AG04450 (cell line): ENCODE results near the gene AHSP. TPM values are rescaled to one million over a fixed set of nuclear protein-coding genes. Genes with fewer than 3 reads are reported as not detected.

ENCODE experiments used
- CTCF ChIA-PET: fragments of 300-600, 350-600 bp; formaldehyde crosslinking; extraction: SDS; loops from one replicate; lab custom pipeline; 2022; ENCODE audit warnings: antibody characterized with exemption, inconsistent platforms; lab: Charles Lee
- POLR2A ChIA-PET: fragments of 350-600 bp; formaldehyde crosslinking; extraction: SDS; loops from one replicate; lab custom pipeline; 2021; ENCODE audit warnings: antibody characterized with exemption, inconsistent platforms; lab: Yijun Ruan, JAX
- DNase-seq: peaks from one replicate; pipeline ENCODE4 v3.0.0-alpha.2; 2011; ENCODE audit warnings: low read depth, low spot score
- H3K27ac ChIP-seq: one replicate; pipeline ENCODE4 v1.5.1; 2012; ENCODE audit warnings: low read depth, low read length, control low read depth
- H3K27me3 ChIP-seq: one replicate; pipeline ENCODE4 v1.6.0; 2012; ENCODE audit warnings: low read length; ENCODE audit not compliant: control insufficient read depth, insufficient read depth
- H3K4me3 ChIP-seq: 2 replicates; pipeline ENCODE4 v1.5.1; 2011; ENCODE audit warnings: mild to moderate bottlenecking, low read depth, low read length, control low read depth
- H3K9me3 ChIP-seq: 2 replicates; pipeline ENCODE4 v1.5.1; 2012; ENCODE audit warnings: low read length; ENCODE audit not compliant: control insufficient read depth, insufficient read depth
- polyA plus RNA-seq: library from polyadenylated mRNA; depleted of rRNA; stranded (reverse); fragments of >200 nt; gene quantifications from 2 replicates; pipeline ENCODE4 v1.2.3, GENCODE V29; 2011
- TF ChIP-seq, protein P1 (sequence below): IDR thresholded peaks from 2 replicates; pipeline ENCODE4 v1.5.1; 2011; ENCODE audit warnings: low read depth, low read length, control low read depth, inconsistent platforms

The AHSP gene
- polyA plus RNA-seq, 1 experiment, result not detected

DNA sequence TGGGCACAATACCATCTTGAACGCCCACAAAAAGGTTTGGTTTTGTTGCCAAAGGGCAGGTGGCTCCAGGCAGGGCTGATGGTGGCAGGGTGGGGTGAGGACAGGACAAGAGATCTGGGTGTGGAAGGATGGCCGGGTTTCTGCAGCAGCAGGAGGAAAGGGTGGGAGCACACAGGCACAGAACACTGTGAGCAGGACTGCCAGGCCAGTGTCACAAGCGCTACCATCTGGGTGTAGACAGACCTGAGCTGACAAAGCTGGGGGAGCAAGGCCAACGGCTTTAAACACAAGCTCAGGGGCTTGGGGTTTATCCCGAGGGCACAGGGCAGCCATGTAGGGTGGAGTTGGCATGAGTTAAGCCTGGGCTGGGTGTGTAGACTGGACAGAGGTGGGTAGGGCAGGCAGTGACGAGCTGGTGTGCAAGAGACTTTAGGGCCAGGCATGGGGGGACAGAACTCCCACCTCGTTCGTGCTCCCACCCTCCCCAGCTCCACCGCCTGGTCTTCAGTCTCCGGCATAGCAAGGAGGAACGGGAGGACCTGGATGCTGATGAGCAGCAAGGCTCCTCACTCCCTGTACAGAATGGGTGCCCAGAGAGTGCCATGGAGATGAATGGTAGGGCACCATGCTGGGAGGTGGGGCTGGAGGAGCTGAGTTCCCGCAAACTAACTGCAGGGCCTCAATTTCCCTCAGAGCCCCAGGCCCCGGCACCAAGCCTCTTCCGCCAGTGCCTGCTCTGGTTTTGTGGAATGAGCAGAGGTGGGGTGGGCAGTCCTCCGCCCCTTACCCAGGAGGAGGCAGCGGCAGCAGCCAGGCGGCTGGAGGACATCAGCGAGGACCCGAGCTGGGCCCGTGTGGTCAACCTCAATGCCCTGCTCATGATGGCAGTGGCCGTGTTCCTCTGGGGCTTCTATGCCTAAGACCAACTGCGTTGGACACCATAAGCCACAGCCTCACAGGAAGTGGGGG is 37.8 kb upstream of the AHSP start:
- H3K9me3 ChIP-seq, result no peaks in the 10 kb centered on the region; the same call in 1 of the 2 replicates
- DNase-seq, result no peak
- H3K27ac ChIP-seq, result no peak overlapping the region
- POLR2A ChIA-PET, result interaction anchor here (0.6 to 0.7 kb wide), 2 partner anchors 9 to 11 kb away, joined by 3 to 6 read pairs; no protein-coding TSS in a partner anchor
- CTCF ChIA-PET, result interaction anchor here (1.3 kb wide), 1 partner anchor 30 kb away, joined by 3 read pairs; no protein-coding TSS in a partner anchor
- H3K27me3 ChIP-seq, result peaks cover 26% of the 10 kb centered on the region
- TF ChIP-seq, protein P1, sequence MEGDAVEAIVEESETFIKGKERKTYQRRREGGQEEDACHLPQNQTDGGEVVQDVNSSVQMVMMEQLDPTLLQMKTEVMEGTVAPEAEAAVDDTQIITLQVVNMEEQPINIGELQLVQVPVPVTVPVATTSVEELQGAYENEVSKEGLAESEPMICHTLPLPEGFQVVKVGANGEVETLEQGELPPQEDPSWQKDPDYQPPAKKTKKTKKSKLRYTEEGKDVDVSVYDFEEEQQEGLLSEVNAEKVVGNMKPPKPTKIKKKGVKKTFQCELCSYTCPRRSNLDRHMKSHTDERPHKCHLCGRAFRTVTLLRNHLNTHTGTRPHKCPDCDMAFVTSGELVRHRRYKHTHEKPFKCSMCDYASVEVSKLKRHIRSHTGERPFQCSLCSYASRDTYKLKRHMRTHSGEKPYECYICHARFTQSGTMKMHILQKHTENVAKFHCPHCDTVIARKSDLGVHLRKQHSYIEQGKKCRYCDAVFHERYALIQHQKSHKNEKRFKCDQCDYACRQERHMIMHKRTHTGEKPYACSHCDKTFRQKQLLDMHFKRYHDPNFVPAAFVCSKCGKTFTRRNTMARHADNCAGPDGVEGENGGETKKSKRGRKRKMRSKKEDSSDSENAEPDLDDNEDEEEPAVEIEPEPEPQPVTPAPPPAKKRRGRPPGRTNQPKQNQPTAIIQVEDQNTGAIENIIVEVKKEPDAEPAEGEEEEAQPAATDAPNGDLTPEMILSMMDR, result no peak
- H3K4me3 ChIP-seq, result no peak overlapping the region

DNA sequence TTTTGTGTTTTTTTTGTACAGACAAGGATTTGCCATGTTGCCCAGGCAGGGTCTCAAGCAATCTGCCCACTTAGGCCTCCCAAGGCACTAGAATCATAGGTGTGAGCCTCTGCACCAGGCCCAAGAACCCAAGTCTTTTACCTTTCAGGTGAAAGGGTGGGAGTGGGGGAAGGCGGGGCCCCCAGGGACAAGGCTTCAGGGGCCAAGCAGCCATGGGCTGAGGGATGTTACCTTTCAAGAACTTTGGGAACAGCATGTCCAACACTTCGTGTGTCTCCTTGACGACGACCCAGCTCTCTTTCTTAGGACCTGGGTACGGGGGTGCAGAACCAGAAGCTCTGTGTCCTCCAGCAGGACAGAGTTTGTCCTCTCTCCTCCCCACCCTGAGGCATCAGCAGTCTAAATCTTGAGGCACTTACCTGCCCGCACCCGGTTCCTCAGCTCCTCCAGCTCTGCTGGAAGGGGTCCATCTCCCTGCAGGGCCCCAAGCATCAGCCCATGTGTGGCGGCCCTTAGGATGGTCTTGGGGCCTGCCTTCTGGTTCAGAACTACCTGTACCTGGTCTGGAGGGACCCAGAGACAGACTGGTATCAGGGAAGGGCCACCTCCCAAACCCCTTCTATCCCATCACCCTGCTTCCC is 35.8 kb upstream of the AHSP start:
- no peak for DNase-seq
- ChIA-PET CTCF (interaction anchor here (0.9 to 1.7 kb wide), 2 partner anchors 31 to 376 kb away, joined by 3 read pairs; no protein-coding TSS in a partner anchor), POLR2A (interaction anchor here (0.6 to 0.7 kb wide), 2 partner anchors 543 to 548 kb away, joined by 4 to 6 read pairs; no protein-coding TSS in a partner anchor)
- H3K27me3 ChIP-seq, result peaks cover 14% of the 10 kb centered on the region
- TF ChIP-seq, protein P1, result no peak
- H3K9me3 ChIP-seq, result no peaks in the 10 kb centered on the region; the same call in 1 of the 2 replicates
- H3K4me3 ChIP-seq, result no peak overlapping the region
- H3K27ac ChIP-seq, result no peak overlapping the region

DNA sequence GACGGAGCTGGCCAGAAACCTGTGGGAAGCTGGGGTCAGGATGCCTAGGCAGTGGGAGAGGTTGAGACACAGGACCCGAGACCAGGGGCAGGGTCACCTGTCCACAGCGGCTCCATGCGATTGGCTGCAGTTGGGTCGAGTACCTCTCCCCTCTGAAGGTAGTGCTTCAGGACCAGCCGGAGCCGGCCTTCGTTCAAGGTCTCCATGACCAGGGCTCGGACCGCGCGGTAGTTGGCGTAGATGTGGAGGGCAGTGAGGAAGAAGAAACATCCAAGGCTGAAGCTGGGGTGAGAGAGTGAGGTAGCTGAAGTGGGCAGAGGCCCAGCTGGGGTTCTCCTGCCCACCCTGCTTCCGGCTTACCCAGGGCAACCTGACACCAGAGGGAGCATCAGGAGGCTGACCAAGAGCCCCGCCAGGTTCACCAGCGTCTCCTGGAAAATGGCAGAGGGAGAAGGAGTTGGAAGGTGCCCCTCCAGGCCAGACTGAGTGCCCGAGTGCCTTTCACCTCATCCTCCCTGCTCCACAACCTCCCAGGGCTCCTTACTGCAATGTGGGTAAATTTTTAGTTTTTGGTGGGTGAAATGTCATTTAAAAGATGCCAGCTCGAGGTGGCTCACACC is 34.1 kb upstream of the AHSP start:
- TF ChIP-seq, protein P1, result no peak
- Histone ChIP-seq H3K27me3 (no peaks in the 10 kb centered on the region), H3K9me3 (no peaks in the 10 kb centered on the region), H3K27ac (no peak overlapping the region), H3K4me3 (no peak overlapping the region)
- ChIA-PET POLR2A (no interaction called here), CTCF (no interaction called here)
- DNase-seq, result no peak

DNA sequence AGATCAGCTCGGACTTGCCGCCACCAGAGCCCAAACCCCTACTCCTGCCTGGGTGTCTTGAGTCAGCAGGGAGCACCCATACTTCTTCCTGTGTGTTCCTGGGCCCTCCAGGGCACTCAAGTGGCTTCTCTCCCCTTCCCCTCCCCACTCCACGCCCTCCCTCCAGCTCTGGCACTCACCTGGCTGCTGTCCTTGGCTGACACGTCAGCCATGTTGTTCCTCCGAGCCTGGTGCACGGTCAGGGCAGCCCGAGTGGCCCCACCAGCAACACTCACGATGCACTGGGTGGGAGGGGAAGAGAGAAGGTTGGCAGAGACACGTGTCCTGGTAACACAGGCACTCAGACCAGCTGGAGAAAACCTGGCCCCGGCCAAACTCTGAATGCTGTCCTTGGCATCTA is 31.0 kb upstream of the AHSP start:
- Histone ChIP-seq H3K27ac (no peak overlapping the region), H3K27me3 (no peaks in the 10 kb centered on the region), H3K4me3 (no peak overlapping the region), H3K9me3 (no peaks in the 10 kb centered on the region)
- ChIA-PET CTCF (no interaction called here), POLR2A (interaction anchor here (1.5 kb wide), 1 partner anchor 11 kb away, joined by 3 read pairs; the partner anchor contains the start of gene RUSF1)
- TF ChIP-seq, protein P1, result no peak
- no peak for DNase-seq
